Esophagus muscularis mucosa (tissue), 4 donors: ENCODE data around the gene ACP3. TPM values are rescaled to one million over a fixed set of nuclear protein-coding genes. Genes with fewer than 3 reads are reported as not detected.

Experiments used
- DNase-seq: peaks from one replicate; pipeline ENCODE4 v3.0.0-alpha.2; 2017; ENCODE audit errors: extremely low spot score
- H3K27ac ChIP-seq, 4 donors: fragments of 200-600 bp; sonication (generic); replicated peaks in 1 of 4; 1 replicate in 3 of 4; 2 replicates in 1 of 4; pipeline ENCODE4 v1.5.1; 2016 to 2019; ENCODE audit warnings: mild to moderate bottlenecking in 1 of 4
- H3K27me3 ChIP-seq, 4 donors: fragments of 200-600 bp; sonication (generic); one replicate each; pipeline versions ENCODE4 v1.5.1 to v1.6.0; 2016 to 2019
- H3K36me3 ChIP-seq, 4 donors: fragments of 200-600 bp; sonication (generic); one replicate each; pipeline ENCODE4 v1.5.1; 2016 to 2019
- H3K4me1 ChIP-seq, 4 donors: fragments of 200-600 bp; sonication (generic); one replicate each; pipeline ENCODE4 v1.5.1; 2016 to 2019
- H3K4me3 ChIP-seq, 4 donors: fragments of 200-600 bp; sonication (generic); 1 replicate in 2 of 4; 2 replicates in 2 of 4; pipeline ENCODE4 v1.5.1; 2016 to 2019; ENCODE audit warnings: mild to moderate bottlenecking in 4 of 4, moderate library complexity in 1 of 4
- H3K9me3 ChIP-seq, 4 donors: fragments of 200-600 bp; sonication (generic); 1 replicate in 3 of 4; 2 replicates in 1 of 4; pipeline ENCODE4 v1.5.1; 2016 to 2019
- CTCF ChIP-seq, 3 experiments: fragments of 200-600 bp in 2 of 3; fragments of 450-650 bp in 1 of 3; sonication (generic) in 2 of 3; IDR thresholded peaks; one replicate each; pipeline ENCODE4 v1.5.1; 2017 to 2019; ENCODE audit warnings: antibody characterized with exemption in 3 of 3, mild to moderate bottlenecking in 2 of 3, moderate library complexity in 1 of 3
- EP300 ChIP-seq: sonication (generic); formaldehyde crosslinking; IDR thresholded peaks from one replicate; pipeline ENCODE4 v1.6.1; 2017; ENCODE audit warnings: antibody characterized with exemption
- POLR2A ChIP-seq: fragments of 450-650 bp; IDR thresholded peaks from one replicate; pipeline ENCODE4 v1.6.1; 2017; ENCODE audit warnings: antibody characterized with exemption, moderate library complexity, mild to moderate bottlenecking, low read depth
- POLR2AphosphoS5 ChIP-seq, 2 donors: sonication (generic); formaldehyde crosslinking; IDR thresholded peaks; one replicate each; pipeline ENCODE4 v1.6.1; 2017; ENCODE audit warnings: antibody characterized with exemption in 2 of 2
- WGBS: methylation state at CpG from one replicate; pipeline ENCODE4 v1.1.5; 2018; 5-methylcytosine and 5-hydroxymethylcytosine counted together
- intact Hi-C: fragments of 100-400 bp; cut with DNase I; formaldehyde crosslinking; loops from one replicate; pipeline ENCODE4 v1.15.1; 2023
- total RNA-seq, 4 donors: library from RNA; depleted of rRNA; stranded (reverse); fragments of >200 nt; gene quantifications; one replicate each; pipeline versions ENCODE4 v1.1.0 to v1.2.1, GENCODE V29; 2016

Gene ACP3
- total RNA-seq, 4 donors from 2014 or later: 0.58 to 2.8 (median 1.9) TPM

GRCh38 chr3:132378846-132379245 lies 61.6 kb downstream of the ACP3 start:
- Histone ChIP-seq H3K36me3 (no peaks in the 10 kb centered on the region), H3K4me1 (no peaks in the 10 kb centered on the region), H3K4me3 (no peak overlapping the region), H3K9me3 (no peaks in the 10 kb centered on the region), H3K27ac (no peak overlapping the region), H3K27me3 (peaks cover 0 to 20% (median 0%) of the 10 kb centered on the region in 4 donors)
- WGBS: 68% methylated on average over 2 of the region's 2 CpGs
- no peak for TF ChIP-seq EP300
- TF ChIP-seq POLR2AphosphoS5 (IDR thresholded peaks at IDR 0.05): no peak
- TF ChIP-seq POLR2A: no peak
- TF ChIP-seq CTCF (IDR thresholded peaks at IDR 0.05): no peak
- DNase-seq: no peak
- intact Hi-C loops: no loop called here

- Histone ChIP-seq H3K36me3 (no peaks in the 10 kb centered on the region), H3K27ac (no peak overlapping the region), H3K27me3 (peaks cover 0 to 20% (median 0%) of the 10 kb centered on the region in 4 donors), H3K4me1 (no peaks in the 10 kb centered on the region), H3K9me3 (no peaks in the 10 kb centered on the region), H3K4me3 (no peak overlapping the region)
- intact Hi-C loops: no loop called here
- 71% methylated on average over 1 of the region's 1 CpG for WGBS
- no peak for TF ChIP-seq CTCF (IDR thresholded peaks at IDR 0.05)
- TF ChIP-seq EP300: no peak
- no peak for TF ChIP-seq POLR2AphosphoS5 (IDR thresholded peaks at IDR 0.05)
- no peak for TF ChIP-seq POLR2A
- no peak for DNase-seq
Observed at GRCh38 chr3:132380920-132381319, 63.7 kb downstream of the ACP3 start.

GRCh38 chr3:132381348-132381944 lies 64.2 kb downstream of the ACP3 start:
- 93% methylated on average over 8 of the region's 14 CpGs for WGBS
- H3K4me1 ChIP-seq: no peaks in the 10 kb centered on the region
- intact Hi-C loops: no loop called here
- DNase-seq: no peak
- no peak overlapping the region for H3K4me3 ChIP-seq
- no peaks in the 10 kb centered on the region for H3K36me3 ChIP-seq
- no peak overlapping the region for H3K27ac ChIP-seq
- peaks cover 0 to 20% (median 0%) of the 10 kb centered on the region in 4 donors for H3K27me3 ChIP-seq
- no peaks in the 10 kb centered on the region for H3K9me3 ChIP-seq
- TF ChIP-seq EP300: no peak
- no peak for TF ChIP-seq CTCF (IDR thresholded peaks at IDR 0.05)
- TF ChIP-seq POLR2A: no peak
- TF ChIP-seq POLR2AphosphoS5 (IDR thresholded peaks at IDR 0.05): no peak

- Histone ChIP-seq H3K36me3 (no peaks in the 10 kb centered on the region), H3K9me3 (no peaks in the 10 kb centered on the region), H3K4me3 (no peak overlapping the region), H3K4me1 (no peaks in the 10 kb centered on the region), H3K27ac (no peak overlapping the region), H3K27me3 (peaks cover 0 to 15% (median 0%) of the 10 kb centered on the region in 4 donors)
- no peak for DNase-seq
- 48% methylated on average over 4 of the region's 4 CpGs for WGBS
- intact Hi-C loops: no loop called here
- TF ChIP-seq POLR2A (no peak), POLR2AphosphoS5 (IDR thresholded peaks at IDR 0.05) (no peak), CTCF (IDR thresholded peaks at IDR 0.05) (no peak), EP300 (no peak)
Observed at GRCh38 chr3:132382267-132382666, 65.1 kb downstream of the ACP3 start.

- TF ChIP-seq EP300 (no peak), CTCF (IDR thresholded peaks at IDR 0.05) (no peak), POLR2AphosphoS5 (IDR thresholded peaks at IDR 0.05) (no peak), POLR2A (no peak)
- Histone ChIP-seq H3K36me3 (no peaks in the 10 kb centered on the region), H3K4me3 (no peak overlapping the region), H3K4me1 (no peaks in the 10 kb centered on the region), H3K9me3 (no peaks in the 10 kb centered on the region), H3K27me3 (peaks cover 0 to 15% (median 0%) of the 10 kb centered on the region in 4 donors), H3K27ac (no peak overlapping the region)
- no peak for DNase-seq
- intact Hi-C loops: no loop called here
Observed at GRCh38 chr3:132382688-132383194, 65.5 kb downstream of the ACP3 start.
